G401.6 (cell line): Measurements from ENCODE around the gene NCR2.
"Not testable (repeated sequence)": the region's sequence is repeated elsewhere in the genome, so short reads cannot be mapped to it uniquely, and the experiment has no call there.

Source experiments
- FAIRE-seq: peaks from 2 replicates; lab custom pipeline; 2012; peaks lifted over from hg19 to GRCh38; lab: Jason Lieb, UNC

Gene NCR2

DNA sequence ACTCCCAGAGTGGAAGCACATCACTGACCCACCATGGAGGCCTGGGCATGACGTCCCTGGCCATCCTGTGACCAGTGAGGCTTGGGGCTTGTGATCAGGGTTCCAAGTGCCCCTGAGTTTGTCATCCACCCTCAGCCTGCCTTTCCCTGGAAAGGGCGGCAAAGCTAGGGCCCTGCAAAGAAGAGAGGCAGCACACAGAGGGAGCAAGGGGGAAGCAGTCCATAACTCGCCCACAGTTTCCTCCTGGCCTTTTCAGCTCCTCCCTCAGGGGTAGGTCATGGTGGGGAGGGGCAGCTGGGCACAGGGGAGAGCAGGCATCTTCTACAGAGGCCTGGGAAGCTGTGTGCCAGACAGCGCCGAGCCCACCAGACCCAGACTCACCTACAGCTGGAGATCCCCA, at the start of gene NCR2:
NCR2 (plus strand) TSS at position 313 of the 400 bp plus-strand sequence. CDS start 269 bp downstream, outside the sequence.
- no peak for FAIRE-seq

GRCh38 chr6:41286544-41287346, 48.7 kb upstream of the NCR2 start, which contains the start of gene TREM1:
TSS of gene TREM1 (minus strand) at chr6:41286682. CDS start at chr6:41286655, 27 bp downstream.
- FAIRE-seq: no peak

DNA sequence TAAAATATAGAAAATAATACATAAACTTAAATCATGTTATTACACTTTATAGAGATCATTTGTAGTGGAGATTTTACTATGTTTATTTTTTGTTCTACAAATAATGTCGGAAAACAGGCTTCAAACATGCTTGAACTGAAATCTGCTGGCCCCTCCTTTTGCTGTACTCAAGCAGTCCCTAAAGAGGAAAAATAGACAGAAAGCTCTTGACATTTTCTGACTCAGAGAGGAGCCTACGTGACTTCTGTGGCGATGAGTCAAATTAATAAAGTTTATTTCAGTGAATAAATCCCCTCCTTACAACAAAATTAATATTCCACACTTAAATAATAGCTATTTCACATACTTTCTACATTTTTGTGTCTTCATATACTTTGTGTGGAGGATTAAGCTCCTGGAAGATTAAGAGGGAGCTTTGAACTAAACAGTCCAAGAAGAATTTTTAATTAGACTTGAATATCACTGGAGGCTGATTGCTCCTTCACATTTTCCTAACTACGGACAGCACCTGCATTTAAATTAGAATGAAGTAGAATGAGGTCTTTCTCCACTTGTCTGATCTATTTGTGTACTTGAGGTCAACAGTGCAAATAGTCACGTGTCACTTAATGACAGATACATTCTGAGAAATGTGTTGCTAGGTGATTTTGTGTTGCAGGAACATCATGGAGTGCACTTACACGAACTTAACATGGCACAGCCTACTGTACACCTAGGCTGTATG, 47.2 kb upstream of the NCR2 start:
- FAIRE-seq: no peak

DNA sequence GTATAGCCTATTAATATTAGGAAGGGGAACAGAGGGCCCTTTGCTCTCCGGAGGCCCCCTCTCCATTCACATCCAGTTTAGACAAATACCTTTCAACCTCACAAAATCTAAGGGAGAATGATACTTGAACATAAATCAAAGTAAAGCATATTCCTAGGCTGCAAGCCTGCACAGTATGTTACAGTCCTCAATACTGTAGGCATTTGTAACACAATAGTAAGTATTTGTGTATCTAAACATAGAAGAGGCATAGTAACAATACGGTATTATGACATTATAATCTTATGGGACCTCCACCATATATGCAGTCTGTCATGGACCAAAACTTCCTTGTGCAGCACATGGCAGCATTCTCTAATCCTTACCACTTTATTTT, 46.7 kb upstream of the NCR2 start:
- FAIRE-seq: no peak

- no peak for FAIRE-seq
Observed at GRCh38 chr6:41289815-41290214, 45.6 kb upstream of the NCR2 start.

DNA sequence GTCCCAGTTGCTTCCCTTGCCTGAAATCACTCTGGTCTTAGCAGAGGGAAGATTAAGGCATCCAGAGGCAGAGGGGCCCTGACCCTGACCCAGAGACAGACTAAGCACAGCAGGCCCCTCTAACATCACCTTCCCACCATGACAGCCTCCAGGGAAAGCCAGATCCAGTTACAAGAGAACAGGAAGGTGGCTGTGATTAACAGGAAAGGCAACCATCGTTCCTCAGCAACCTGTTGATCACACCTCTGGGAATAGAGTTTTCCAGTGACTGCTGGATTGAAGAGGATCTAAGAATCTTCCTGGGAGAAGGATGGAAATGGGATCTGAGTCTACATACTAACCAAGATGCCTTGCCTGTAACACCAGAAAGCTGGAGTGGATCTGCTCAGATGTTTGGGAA, 43.7 kb upstream of the NCR2 start:
- FAIRE-seq: no peak

DNA sequence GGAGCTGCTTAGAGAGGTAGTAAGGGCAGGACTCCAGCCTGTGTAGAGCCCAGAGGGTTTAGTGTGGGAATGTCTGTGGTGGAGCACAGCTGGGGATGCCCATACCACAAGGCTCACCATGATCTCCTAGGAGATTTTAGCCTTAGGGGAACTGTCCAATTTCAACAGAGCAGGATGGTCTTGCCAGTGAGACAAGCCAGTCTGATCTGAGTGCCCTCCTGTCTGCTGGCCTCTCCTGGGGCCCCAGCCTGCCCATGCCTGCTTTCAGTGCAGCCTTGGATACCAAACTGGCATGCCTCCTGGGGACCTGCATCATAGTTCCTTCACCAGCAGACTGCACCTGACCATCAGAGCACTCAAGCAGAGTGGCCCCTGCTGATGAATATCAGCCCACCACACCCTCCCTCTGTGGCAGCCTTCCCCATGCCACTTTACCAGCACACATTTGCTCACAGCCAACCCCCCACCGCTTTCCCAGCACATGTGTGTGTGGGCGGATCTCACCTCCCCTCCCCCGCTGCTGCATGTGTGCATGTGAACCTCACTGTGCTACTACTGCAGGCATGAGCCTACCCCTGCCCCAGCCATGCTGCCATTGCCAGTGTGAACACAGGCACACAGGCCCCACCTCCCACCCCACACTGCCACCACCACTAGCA, 41.1 kb upstream of the NCR2 start:
- no peak for FAIRE-seq

- not testable (repeated sequence) for FAIRE-seq
Observed at GRCh38 chr6:41297248-41297647, 38.2 kb upstream of the NCR2 start.

DNA sequence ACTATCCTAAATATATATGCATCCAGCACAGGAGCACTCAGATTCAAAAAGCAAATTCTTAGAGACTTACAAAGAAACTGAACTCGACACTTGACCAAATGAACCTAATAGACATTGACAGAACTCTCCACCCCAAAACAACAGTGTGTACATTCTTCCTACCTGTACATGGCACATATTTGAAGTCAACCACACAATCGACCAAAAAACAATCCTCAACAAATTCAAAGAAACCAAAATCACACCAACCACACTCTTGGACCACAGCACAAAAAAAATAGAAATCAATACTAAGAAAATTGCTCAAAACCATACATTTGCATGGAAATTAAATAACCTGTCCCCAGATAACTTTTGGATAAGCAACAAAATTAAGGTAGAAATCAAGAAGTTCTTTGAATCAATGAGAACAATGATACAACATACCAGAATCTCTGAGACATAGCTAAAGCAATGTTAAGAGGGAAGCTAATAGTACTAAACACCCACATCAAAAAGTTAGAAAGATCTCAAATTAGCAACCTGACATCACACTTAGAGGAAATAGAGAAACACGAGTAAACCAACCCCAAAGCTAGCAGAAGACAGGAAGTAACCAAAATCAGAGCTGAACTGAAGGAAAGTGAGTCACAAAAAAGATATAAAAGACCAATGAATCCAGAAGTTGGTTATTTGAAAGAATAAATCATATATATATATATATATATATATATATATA, 36.5 kb upstream of the NCR2 start:
- FAIRE-seq: no peak

DNA sequence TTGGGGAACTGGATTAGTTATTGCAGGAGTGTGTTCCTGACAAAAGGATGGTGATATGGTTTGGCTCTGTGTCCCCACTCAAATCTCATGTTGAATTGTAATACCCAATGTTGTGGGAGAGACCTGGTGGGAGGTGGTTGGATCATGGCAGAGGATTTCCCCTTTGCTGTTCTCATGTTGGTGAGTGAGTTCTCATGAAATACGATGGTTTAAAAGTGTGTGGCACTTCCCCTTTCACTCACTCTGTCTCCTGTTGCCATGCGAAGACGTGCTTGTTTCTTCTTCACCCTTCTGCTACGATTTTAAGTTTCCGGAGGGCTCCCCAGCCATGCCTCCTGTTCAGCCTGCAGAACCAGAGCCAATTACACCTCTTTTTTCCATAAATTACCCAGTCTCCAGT, 32.8 kb upstream of the NCR2 start:
- FAIRE-seq: no peak

DNA sequence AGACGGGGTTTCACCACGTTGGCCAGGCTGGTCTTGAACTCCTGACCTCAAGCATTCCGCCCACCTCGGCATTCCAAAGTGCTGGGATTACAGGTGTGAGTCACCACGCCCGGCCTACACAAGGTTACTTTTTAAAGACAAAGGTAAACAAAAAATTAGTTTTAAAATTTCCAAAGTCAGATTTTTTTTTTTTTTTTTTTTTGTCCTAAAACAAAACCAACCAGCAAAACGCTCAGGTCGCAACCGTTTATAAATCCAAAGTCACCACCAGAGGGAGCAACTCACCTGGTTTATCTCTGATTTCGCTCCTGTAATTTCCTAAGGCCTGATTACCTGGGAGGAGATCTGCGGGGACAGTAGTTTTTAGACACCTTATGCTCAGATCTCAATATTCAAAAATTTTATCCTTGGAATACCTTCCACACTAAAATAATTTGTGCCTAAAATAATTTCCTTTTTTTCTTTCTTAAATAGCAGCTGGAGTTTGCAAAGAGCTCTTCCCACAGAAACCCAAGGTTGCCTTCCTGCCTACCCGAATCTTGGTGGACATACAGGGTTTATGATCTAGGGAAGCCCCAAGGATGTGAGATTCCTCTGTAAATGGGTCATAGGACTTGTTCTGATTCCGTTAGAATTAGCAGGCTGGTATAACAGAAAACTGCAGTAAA, 29.1 kb upstream of the NCR2 start:
- peak; percentile 93 for FAIRE-seq

GRCh38 chr6:41315203-41315602, 20.2 kb upstream of the NCR2 start:
- FAIRE-seq: no peak

DNA sequence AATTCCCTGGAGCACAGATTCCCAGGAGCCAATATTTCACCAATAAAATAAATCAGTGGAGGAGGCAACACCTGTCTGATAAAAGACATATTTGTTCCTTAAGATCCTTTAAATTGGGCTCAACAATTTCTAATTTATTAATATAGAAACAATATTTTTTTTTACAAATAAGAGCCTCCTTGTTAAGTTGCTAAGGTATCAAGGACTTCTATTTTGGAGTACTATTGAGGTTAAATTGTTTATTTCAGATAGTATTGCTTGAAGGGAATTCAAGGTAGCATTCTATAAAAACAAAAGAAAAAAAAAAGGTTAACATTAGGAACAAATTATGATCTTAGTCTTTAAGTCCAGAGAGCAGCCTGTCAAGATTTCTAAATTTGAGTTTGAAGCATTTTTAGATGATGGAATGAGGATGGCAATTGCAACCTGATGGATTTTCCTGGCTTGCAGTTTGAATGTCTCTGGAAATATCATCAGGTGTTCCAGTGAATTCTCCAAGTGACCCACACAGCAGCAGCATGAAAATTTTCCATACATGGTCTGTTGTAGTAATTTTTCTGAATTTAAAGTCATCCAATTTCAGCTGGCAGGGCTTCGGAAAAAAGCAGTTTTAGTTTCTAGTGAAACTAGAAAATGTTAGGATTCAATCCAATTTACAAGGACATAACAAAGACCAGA, 19.3 kb upstream of the NCR2 start:
- FAIRE-seq: no peak

- no peak for FAIRE-seq
Observed at GRCh38 chr6:41318261-41318653, 17.2 kb upstream of the NCR2 start.

GRCh38 chr6:41318654-41319565, 16.5 kb upstream of the NCR2 start:
- FAIRE-seq: no peak

DNA sequence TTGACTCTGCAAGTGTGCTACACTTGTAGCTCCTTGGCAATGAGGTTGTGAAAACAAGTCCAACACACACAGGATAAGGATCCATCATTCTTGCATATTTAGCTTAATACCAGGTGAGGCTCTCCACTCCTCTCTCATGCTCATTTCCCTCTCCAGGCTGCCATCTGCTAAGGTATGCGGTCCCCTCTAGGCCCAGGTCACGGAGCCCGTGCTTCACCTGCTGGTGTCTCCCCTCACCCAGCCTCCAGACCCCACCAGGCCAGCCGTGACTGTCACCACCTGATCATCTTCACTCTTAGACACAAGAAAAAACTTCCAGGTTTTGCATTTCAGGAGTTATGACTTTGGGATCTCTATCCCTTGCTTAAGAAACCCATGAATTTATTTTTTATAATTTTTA, 14.2 kb upstream of the NCR2 start:
- no peak for FAIRE-seq

DNA sequence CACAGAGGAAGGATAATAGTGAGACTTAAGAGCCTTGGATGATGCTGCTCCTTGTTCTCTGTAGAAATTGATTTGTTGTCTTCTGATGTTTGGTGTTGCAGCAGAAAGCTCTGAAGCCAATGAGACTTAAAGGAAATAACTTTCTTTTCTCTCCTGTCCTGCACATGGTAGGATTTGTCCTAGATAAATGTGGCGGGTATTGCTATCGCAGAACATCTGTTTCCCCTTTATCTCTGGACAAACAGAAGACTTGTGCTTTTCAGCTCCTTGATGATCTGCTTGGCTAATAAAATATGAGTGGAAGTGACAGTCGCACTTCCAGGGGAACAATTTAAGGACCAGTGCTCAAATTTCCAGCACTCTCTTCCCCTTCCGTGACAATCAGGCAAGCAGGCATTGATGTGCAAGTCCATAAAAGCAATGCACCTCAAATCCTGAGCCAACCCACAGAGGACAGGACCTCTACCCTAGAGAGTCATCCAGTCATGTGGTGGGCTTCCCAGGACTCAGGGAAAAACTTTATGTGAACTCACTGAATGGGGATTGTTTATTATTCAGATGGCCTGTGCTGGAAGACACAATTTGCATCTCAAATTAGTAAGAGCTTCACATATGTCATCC, 9.9 kb upstream of the NCR2 start:
- no peak for FAIRE-seq

DNA sequence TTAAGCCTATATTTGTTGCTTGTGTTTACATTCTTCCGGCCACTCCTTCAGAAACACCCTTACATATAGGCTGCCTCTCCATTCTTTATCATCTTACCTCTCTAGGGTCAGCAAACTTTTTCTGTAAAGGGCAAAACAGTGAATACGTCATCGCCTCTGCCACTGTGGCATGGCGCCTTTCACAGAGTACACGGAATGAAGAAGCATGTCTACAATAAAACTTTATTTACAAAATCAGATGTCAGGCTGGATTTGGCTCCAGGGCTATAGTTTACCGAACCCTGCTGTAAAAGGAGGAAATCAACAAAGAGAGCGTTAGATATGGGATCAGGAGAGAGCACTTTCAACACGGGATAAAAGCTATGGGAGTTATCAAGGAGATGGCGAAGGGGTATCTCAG, 9.3 kb upstream of the NCR2 start:
- FAIRE-seq: no peak

DNA sequence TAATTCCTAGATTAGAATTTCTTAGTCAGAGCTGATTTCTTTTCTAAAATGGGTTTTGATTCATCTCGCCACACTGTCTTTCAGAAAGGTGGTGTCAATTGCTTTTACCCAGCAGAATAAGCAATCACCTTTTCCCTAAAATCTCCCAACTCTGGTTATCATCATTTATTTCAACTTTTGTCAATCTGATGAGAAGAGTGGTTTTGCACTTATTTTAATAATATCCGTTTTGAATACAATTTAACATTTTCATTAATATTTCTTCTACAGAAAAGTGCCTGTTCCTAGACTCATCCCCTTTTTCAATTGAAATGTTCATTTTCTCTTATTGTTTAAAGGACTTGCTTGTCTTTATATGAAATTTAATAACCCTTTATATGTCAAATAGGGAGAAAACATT, 8.2 kb upstream of the NCR2 start:
- no peak for FAIRE-seq
